Fibroblast of the aortic adventitia (primary cell): ENCODE measurements around the gene DPY19L1. TPM values are rescaled to one million over a fixed set of nuclear protein-coding genes. Genes with fewer than 3 reads are reported as not detected.
"Not testable (repeated sequence)": the region's sequence is repeated elsewhere in the genome, so short reads cannot be mapped to it uniquely, and the experiment has no call there.

Source experiments
- DNase-seq: peaks from one replicate; pipeline ENCODE4 v3.0.0-alpha.2; 2010; ENCODE audit warnings: low read depth
- H3K4me3 ChIP-seq: 2 replicates; pipeline ENCODE4 v1.5.1; 2011; ENCODE audit warnings: low read depth, mild to moderate bottlenecking, control low read depth, low read length, moderate library complexity
- CTCF ChIP-seq: IDR thresholded peaks from 2 replicates; pipeline ENCODE4 v1.5.1; 2011; ENCODE audit warnings: mild to moderate bottlenecking, low read length, control low read depth, inconsistent platforms; ENCODE audit not compliant: insufficient read depth
- total RNA-seq: library from RNA; depleted of rRNA; stranded (reverse); fragments of >200 nt; gene quantifications from 2 replicates; pipeline ENCODE4 v1.2.3, GENCODE V29; 2012; ENCODE audit warnings: low replicate concordance

Gene DPY19L1
- 20.2 and 55.2 TPM in 2 replicates for total RNA-seq

- peak within 1 kb of the TSS; percentile 82 for H3K4me3 ChIP-seq
- no peak for DNase-seq
- no peak for TF ChIP-seq CTCF
These were observed at the start of gene DPY19L1 for GRCh38 chr7:35037211-35037525. DPY19L1 (minus strand) TSS chr7:35037485; CDS start chr7:35037394, 91 bp downstream.

- not testable (repeated sequence) for DNase-seq, H3K4me3 ChIP-seq
These were observed 42.2 kb upstream of the DPY19L1 start for GRCh38 chr7:35079517-35079916.

- not testable (repeated sequence) for DNase-seq, H3K4me3 ChIP-seq
These were observed 36.7 kb upstream of the DPY19L1 start for GRCh38 chr7:35074008-35074407.

- TF ChIP-seq CTCF: peak; percentile 5
- peak; percentile 58 for DNase-seq
- H3K4me3 ChIP-seq: not testable (repeated sequence)
These were observed 35.9 kb upstream of the DPY19L1 start for GRCh38 chr7:35072950-35073827.

- not testable (repeated sequence) for DNase-seq, H3K4me3 ChIP-seq
These were observed 31.8 kb upstream of the DPY19L1 start for GRCh38 chr7:35069084-35069483.

- peak; percentile 4 for DNase-seq
- H3K4me3 ChIP-seq: not testable (repeated sequence)
These were observed 28.1 kb upstream of the DPY19L1 start for GRCh38 chr7:35065382-35065781.

- DNase-seq, H3K4me3 ChIP-seq: not testable (repeated sequence)
These were observed 21.3 kb upstream of the DPY19L1 start for GRCh38 chr7:35058571-35058970.

- DNase-seq: not testable (repeated sequence)
These were observed 20.5 kb upstream of the DPY19L1 start for GRCh38 chr7:35057505-35058451.

GRCh38 chr7:35055733-35056132 lies 18.4 kb upstream of the DPY19L1 start:
- TF ChIP-seq CTCF: peak; percentile 27
- DNase-seq, H3K4me3 ChIP-seq: not testable (repeated sequence)

More at GRCh38 chr7:35057505-35058451, 20.5 kb upstream of the DPY19L1 start:
- H3K4me3 ChIP-seq: not testable (repeated sequence)

GRCh38 chr7:35053488-35054175 lies 16.3 kb upstream of the DPY19L1 start:
- H3K4me3 ChIP-seq, DNase-seq: not testable (repeated sequence)

GRCh38 chr7:35048390-35048789 lies 11.1 kb upstream of the DPY19L1 start:
- DNase-seq: not testable (repeated sequence)

GRCh38 chr7:35047912-35048305 lies 10.6 kb upstream of the DPY19L1 start:
- H3K4me3 ChIP-seq: not testable (repeated sequence)

More at GRCh38 chr7:35048390-35048789, 11.1 kb upstream of the DPY19L1 start:
- H3K4me3 ChIP-seq: not testable (repeated sequence)

GRCh38 chr7:35047263-35047911 lies 10.1 kb upstream of the DPY19L1 start:
- not testable (repeated sequence) for DNase-seq, H3K4me3 ChIP-seq

More at GRCh38 chr7:35047912-35048305, 10.6 kb upstream of the DPY19L1 start:
- peak; percentile 20 for DNase-seq

- not testable (repeated sequence) for DNase-seq, H3K4me3 ChIP-seq
These were observed 6.0 kb upstream of the DPY19L1 start for GRCh38 chr7:35043301-35043700.
